HG02973 (cell line): Measurements from ENCODE around the gene HADHA.

Experiments used
- ATAC-seq: cut with Tn5 transposase; IDR thresholded peaks from one replicate; pipeline ENCODE4 v1.9.1; 2021; ENCODE audit warnings: moderate library complexity; ENCODE audit not compliant: unreplicated experiment

The HADHA gene

GRCh38 chr2:26148501-26148900 is 95.9 kb downstream of the HADHA start:
- ATAC-seq, result no peak

- ATAC-seq, result no peak
Measured at GRCh38 chr2:26144953-26145680, 99.3 kb downstream of the HADHA start.

DNA sequence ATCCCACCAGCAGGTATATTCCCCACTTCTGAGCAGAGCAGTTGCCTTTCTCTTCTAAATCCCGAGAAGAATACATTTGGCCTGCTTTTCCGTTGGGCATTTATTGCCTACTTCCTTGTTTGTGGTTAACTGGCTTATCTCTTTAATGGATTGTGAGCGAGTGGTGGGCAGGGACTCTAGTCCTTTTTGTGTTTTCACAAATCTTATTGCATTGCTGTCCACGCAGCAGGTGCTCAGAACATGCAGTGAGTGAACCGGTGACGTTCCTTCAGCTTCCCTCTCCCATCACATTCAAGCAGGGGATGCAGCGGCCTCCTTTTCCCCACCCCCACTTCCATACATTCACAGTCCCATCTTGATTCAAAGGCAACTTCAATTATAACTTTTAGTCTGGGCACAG is 100.4 kb downstream of the HADHA start:
- ATAC-seq, result no peak

- ATAC-seq, result no peak
Measured at GRCh38 chr2:26141145-26141769, 103.2 kb downstream of the HADHA start.
